Measurements from ENCODE around the gene NAT9.

Gene NAT9

DNA sequence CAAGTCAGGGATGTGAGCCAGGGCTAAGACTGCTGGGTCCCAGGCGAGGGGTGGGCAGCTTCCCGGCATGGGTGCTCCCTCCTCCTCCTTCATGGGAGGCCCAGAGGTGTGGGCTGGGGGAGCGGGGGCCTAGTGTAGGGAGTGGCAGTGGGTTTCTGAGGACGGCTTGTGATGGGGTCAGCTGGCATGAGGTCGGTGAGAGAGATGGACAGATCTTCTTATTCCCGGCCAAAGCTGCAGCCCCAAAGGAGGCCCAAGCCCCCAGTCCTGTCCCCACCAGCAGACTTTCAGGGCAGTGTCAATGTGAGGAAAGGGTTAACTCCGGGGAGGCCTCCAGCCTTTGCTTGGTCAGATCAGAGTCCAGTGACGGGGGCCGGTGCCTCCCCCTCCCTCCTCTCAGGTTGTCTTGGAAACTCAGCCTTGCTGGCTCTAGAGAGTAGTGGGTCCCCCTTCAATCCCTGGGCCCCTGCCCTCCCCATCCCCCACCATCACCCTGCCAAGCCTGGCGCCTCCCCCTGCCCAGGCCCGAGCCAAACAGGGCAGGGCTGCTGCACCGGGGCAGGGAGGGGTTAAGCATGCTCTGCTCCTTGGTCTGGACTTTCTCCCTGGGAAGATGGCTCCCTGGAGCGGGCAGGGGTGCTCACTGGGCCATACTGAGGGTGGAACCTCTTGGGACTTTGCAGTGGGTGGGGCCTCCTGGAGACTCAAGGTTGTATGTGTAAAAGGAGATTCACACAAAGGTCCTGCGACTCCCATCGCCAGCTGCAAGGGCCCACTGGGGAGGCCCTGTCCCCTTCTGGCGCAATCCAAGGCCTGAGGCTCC is 12.4 kb downstream of the NAT9 start:
- no peak for DNase-seq (ENCODE audit: extremely low spot score)
- ChIA-PET CTCF (interaction anchor here (1.2 to 9.2 kb wide), 3 partner anchors 8 to 106 kb away, joined by 4 to 52 read pairs (median 9); no protein-coding TSS in a partner anchor), POLR2A (no interaction called here)
- TF ChIP-seq, protein P1, sequence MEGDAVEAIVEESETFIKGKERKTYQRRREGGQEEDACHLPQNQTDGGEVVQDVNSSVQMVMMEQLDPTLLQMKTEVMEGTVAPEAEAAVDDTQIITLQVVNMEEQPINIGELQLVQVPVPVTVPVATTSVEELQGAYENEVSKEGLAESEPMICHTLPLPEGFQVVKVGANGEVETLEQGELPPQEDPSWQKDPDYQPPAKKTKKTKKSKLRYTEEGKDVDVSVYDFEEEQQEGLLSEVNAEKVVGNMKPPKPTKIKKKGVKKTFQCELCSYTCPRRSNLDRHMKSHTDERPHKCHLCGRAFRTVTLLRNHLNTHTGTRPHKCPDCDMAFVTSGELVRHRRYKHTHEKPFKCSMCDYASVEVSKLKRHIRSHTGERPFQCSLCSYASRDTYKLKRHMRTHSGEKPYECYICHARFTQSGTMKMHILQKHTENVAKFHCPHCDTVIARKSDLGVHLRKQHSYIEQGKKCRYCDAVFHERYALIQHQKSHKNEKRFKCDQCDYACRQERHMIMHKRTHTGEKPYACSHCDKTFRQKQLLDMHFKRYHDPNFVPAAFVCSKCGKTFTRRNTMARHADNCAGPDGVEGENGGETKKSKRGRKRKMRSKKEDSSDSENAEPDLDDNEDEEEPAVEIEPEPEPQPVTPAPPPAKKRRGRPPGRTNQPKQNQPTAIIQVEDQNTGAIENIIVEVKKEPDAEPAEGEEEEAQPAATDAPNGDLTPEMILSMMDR (IDR thresholded peaks at IDR 0.05; ENCODE audit: control extremely low read depth, extremely low read depth, low read depth, missing control alignments) = no peak

DNA sequence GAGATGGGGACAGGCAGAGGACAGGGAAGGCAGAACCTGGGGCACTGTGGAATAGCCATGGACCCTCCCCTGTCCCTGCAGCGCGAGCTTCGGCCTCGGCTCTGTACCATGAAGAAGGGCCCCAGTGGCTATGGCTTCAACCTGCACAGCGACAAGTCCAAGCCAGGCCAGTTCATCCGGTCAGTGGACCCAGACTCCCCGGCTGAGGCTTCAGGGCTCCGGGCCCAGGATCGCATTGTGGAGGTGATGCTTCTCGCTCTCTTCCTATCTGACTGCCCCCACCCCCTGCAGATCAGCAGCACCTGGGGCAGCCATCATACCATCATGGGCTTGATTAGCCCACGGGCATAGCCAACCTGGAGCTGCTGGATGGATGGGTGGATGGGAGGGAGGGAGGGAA is 14.2 kb downstream of the NAT9 start:
- no peak for DNase-seq (ENCODE audit: extremely low spot score)
- ChIA-PET POLR2A (interaction anchor here (0.9 kb wide), 1 partner anchor 14 kb away, joined by 4 read pairs; no protein-coding TSS in a partner anchor), CTCF (interaction anchor here (1.3 to 9.2 kb wide), 4 partner anchors 9 to 105 kb away, joined by 3 to 52 read pairs (median 6); no protein-coding TSS in a partner anchor)
- TF ChIP-seq, protein P1 (IDR thresholded peaks at IDR 0.05; ENCODE audit: control extremely low read depth, extremely low read depth, low read depth, missing control alignments) = no peak

DNA sequence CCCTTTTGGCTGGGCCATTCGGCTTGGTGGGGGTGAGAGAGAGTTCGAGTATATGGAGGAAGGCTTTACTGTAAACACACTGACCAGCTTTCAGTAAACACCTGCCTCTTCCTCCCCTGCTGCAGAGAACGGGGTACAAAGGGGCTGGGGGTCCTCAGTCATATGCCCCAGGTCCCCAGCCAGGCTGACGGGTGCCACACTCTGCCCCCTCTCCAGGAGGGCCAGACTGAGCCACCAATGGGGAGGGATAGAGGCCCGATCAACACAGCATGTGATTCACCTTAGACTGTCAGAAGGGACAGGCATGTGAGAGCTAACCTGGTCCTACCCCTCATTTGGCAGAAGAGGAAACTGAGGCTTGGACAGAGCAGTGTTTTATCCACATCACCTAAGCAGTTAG is 14.7 kb downstream of the NAT9 start:
- ChIA-PET CTCF (interaction anchor here (0.8 to 9.2 kb wide), 5 partner anchors 10 to 104 kb away, joined by 3 to 52 read pairs (median 17); partner anchors contain the start of gene RAB37), POLR2A (interaction anchor here (0.9 kb wide), 1 partner anchor 14 kb away, joined by 4 read pairs; no protein-coding TSS in a partner anchor)
- TF ChIP-seq, protein P1 (IDR thresholded peaks at IDR 0.05; ENCODE audit: control extremely low read depth, extremely low read depth, low read depth, missing control alignments) = no peak
- no peak for DNase-seq (ENCODE audit: extremely low spot score)

DNA sequence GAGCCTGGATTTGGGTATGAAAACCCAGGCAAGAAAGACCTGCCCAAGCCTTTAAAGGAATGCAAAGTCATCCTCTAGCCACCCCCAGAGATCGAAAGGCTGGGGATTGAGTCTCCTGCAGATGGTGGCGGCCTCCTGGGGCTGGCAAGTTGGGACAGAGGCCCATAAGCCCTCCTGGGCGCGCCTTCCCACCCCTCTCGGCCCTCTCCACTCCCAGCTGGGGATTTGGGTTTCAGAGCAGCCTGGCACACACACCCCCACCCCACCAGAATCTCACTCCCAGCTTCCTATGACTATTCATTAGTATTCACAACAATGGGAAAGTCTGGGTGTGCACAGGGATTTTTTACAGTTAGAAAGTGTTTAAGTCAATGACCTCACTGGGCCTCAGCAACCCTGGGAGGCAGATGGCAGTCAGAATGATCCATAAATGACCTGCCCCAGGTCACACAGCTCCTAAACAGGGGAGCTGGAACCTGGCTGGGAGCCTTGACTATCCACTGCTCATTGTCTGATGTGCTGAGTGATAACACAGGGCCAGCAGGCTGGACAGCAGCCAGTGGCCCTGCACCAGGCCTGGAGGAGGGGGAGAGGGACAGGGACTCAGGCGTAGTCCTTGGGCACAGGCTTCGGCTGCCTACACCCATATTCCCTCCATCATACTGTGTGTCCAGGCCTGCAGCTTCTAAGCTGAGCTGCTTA is 15.6 kb downstream of the NAT9 start:
- TF ChIP-seq, protein P1 (IDR thresholded peaks at IDR 0.05; ENCODE audit: control extremely low read depth, extremely low read depth, low read depth, missing control alignments) = no peak
- no peak for DNase-seq (ENCODE audit: extremely low spot score)
- ChIA-PET POLR2A (interaction anchor here (1.2 kb wide), 1 partner anchor 10 kb away, joined by 3 read pairs; no protein-coding TSS in a partner anchor), CTCF (interaction anchor here (0.8 to 9.2 kb wide), 11 partner anchors 10 to 103 kb away, joined by 3 to 82 read pairs (median 11); partner anchors contain the start of gene RAB37)

DNA sequence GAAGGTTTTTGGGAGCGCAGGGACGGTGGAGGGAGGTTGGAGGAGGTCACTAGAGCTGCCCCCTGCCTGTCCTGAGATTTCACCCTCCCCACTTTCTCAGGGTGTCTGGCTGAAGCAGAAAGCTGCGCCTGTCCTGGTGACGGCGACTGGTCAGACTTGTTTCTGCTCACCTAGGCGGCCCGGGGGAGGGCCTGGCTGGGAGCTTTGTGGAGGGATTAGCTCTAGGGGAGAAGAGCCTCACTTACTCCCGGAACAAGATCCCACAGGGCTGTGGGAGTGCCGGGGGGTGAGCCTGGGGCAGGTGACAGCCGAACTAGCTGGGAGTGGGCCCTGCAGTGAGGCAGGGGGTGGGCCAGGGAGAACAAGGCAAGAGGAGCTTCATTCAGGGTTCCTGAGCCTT is 16.2 kb downstream of the NAT9 start:
- POLR2A ChIA-PET = interaction anchor here (0.5 to 1.2 kb wide), 2 partner anchors 11 to 277 kb away, joined by 3 to 5 read pairs; no protein-coding TSS in a partner anchor
- no peak for DNase-seq (ENCODE audit: extremely low spot score)
- CTCF ChIA-PET = interaction anchor here (0.9 to 9.2 kb wide), 12 partner anchors 10 to 103 kb away, joined by 3 to 82 read pairs (median 8); partner anchors contain the start of gene RAB37
- TF ChIP-seq, protein P1 (IDR thresholded peaks at IDR 0.05; ENCODE audit: control extremely low read depth, extremely low read depth, low read depth, missing control alignments) = no peak

DNA sequence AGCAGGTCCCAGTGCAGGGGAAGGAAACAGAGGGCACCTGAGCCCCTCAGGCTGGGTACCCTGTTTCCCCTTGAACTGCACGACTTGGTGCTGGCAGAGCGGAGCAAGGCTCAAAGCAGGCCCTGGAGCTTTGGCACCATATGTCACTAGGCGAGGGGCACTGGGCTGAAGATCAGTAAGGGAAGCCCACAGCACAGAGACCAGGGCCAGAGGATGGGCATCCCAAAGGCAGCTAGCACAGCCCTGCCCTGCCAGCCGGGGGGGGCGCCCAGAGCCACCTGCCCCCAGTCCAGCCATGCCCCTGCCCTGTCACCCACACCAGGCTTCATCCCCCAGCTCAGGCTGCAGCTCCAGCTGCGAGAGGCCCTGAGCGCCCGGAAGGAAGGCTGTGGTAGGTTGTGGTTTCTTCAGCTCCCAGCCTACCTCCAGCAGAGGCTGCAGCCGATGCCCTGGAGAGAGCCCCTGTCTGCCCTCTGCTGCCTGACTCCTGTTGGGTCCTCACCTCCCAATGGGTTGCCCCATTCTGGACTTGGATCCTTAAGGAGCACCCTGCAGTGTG is 16.8 kb downstream of the NAT9 start:
- ChIA-PET CTCF (interaction anchor here (0.9 to 9.2 kb wide), 12 partner anchors 9 to 103 kb away, joined by 3 to 82 read pairs (median 8); partner anchors contain the start of gene RAB37), POLR2A (interaction anchor here (0.5 kb wide), 1 partner anchor 276 kb away, joined by 5 read pairs; no protein-coding TSS in a partner anchor)
- TF ChIP-seq, protein P1 (IDR thresholded peaks at IDR 0.05; ENCODE audit: control extremely low read depth, extremely low read depth, low read depth, missing control alignments) = peak; percentile 16
- peak; percentile 69 for DNase-seq (ENCODE audit: extremely low spot score)

Data from GM10248 (cell line).